HG03571 (cell line): ENCODE data around the gene FRG2C.
A peak's percentile ranks its signal among the peaks of the same experiment; 100 is the strongest.
"Not testable (repeated sequence)": the region's sequence is repeated elsewhere in the genome, so short reads cannot be mapped to it uniquely, and the experiment has no call there.

ENCODE experiments used
- ATAC-seq: cut with Tn5 transposase; IDR thresholded peaks from one replicate; pipeline ENCODE4 v1.9.1; 2021; ENCODE audit not compliant: unreplicated experiment

FRG2C gene

DNA sequence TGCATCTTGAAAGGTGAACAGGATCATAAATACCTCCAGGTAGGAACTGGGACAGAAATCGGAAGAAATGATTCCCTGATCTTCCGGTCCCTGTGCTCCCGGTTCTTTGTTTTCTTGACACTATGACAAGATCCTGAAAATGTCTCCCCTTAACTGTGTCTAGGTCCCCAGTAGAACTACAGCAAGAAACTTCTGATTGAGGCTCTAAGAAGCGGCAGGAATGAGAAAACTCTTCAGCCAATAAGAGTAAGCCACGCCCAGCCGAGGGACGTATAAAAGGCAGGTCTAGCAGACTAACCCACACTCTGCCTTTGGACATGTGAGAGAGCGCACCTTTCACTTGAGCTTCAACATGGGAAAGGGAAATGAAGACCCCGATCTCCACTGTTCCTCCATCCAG, at the start of gene FRG2C:
TSS of gene FRG2C (plus strand) at position 301 of the 400 bp plus-strand sequence. CDS start at position 353, 52 bp downstream.
- not testable (repeated sequence) for ATAC-seq

DNA sequence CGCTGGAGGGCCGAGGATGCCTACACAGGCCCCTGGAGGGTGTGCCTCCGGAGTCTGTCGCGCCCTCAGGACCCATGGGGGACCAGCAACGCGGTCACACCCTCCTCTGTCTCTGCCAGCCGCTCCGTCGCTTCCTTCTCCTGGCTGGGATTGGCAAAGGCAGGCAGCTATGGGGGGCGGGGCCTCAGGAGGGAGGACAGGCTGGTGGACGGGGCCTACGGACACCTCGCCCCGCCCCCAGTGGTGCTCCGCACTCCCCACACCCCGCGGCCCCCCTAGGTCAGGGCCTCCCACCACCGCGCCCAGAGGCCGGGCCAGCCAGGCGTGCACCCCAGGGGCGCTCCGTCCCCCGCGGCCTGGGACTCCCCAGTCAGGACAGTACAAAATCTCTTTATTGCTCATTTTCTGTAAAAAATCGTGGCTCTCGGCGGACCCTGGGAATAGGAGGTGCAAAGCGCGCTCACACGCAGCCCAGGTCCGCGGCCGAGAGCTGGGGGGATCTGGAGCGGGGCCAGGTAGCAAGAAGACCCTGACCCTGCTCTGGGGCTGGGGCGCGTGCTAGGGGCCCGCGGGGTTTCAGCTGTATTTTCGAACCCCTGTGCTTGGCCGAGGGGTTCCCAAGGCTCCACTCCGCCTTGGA, 45.3 kb upstream of the FRG2C start:
- ATAC-seq: not testable (repeated sequence)

- ATAC-seq: not testable (repeated sequence)
Measured at GRCh38 chr3:75619481-75620031, 44.6 kb upstream of the FRG2C start.

DNA sequence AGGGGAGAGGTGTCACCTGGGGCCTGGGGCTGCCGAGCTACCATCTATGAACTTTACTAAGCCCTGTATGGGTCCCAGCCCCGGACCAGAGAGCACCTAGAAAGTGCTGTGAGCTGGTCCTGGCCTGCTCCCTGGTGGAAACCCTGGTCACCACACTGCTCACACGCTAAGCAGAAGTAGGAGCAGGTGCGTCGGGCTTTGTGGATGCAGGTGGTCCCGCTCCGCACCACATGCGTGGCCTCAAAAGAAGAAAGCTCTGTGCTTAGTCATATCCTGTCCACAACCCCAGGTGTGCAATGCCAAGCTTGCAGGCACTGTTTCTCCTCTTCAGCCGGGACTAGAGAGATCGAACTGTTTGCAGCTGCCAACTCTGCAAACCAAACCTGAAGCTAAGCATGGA, 42.4 kb upstream of the FRG2C start:
- ATAC-seq: not testable (repeated sequence)

GRCh38 chr3:75623656-75624055, 40.5 kb upstream of the FRG2C start:
- ATAC-seq: not testable (repeated sequence)

- not testable (repeated sequence) for ATAC-seq
Measured at GRCh38 chr3:75630887-75631535, 33.1 kb upstream of the FRG2C start.

- no peak for ATAC-seq
Measured at GRCh38 chr3:75631541-75631940, 32.6 kb upstream of the FRG2C start.

- ATAC-seq: not testable (repeated sequence)
Measured at GRCh38 chr3:75638947-75639346, 25.2 kb upstream of the FRG2C start.

- ATAC-seq: not testable (repeated sequence)
Measured at GRCh38 chr3:75641107-75641517, 23.0 kb upstream of the FRG2C start.

GRCh38 chr3:75643031-75643800, 20.9 kb upstream of the FRG2C start:
- not testable (repeated sequence) for ATAC-seq

DNA sequence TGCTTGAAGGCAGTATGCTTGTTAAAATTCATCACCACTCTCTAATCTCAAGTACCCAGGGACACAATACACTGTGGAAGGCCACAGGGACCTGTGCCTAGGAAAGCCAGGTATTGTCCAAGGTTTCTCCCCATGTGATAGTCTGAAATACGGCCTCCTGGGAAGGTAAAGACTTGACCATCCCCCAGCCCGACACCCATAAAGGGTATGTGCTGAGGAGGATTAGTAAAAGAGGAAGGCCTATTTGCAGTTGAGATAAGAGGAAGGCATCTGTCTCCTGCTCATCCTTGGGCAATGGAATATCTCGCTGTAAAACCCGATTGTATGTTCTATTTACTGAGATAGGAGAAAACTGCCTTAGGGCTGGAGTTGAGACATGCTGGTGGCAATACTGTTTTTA, 18.6 kb upstream of the FRG2C start:
- ATAC-seq: not testable (repeated sequence)

GRCh38 chr3:75650191-75650590, 13.9 kb upstream of the FRG2C start:
- ATAC-seq: no peak

DNA sequence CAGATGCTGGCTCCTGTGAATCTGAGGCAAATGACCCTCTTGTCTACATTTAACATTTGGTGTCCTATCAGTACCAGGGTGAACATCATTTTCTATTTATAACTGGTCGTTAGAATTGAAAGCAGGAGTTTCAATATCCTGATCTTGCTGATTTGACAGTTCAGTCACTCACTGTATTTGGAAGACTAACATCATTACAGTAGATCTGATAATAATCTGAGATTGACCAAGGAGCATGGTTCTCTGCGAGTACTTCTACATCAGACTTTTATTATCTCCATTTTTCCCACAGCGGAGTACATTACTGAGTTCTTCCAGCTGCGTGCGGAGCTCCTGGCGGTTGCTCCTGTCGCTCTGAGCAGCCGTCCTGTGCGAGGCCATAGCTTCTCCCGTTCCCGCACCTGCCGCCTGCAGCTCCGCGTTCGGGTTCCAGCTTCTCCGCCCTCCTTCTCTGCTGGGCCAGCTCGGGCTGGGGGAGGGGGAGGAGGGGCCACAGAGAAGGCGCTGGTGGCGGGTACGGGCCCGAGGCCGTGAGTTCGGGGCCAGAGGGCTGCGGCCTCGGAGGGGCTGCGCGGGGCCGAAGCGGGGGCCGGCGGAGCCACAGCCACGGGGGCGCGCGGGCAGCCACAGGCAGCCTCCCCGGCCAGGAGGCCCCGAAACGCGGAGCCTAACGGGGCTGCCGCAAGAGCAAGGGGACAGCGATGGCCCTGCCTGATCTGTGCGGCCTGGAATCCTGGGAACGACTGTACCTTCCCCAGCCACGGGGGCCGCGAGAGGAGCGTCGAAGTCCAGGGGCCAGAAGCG, 8.8 kb upstream of the FRG2C start:
- ATAC-seq: not testable (repeated sequence)

DNA sequence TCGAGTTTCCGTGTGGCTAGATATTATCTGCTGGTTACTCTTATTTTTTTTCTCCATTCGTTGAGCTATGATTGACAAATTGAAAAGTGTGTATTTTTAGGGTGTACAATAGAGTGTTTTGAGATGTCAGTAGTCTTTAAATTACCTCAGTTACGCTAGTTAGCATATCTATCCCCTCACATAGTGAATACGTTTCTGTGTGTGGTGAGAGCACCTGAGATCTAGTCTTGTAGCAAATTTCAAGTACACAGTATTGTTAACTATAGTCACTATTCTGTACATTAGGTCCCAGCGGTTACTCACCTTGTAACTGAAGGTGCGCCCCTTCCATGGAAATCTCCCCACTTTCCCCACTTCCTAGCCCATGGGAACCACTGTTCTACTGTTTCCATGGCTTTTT, 8.2 kb upstream of the FRG2C start:
- ATAC-seq: not testable (repeated sequence)

DNA sequence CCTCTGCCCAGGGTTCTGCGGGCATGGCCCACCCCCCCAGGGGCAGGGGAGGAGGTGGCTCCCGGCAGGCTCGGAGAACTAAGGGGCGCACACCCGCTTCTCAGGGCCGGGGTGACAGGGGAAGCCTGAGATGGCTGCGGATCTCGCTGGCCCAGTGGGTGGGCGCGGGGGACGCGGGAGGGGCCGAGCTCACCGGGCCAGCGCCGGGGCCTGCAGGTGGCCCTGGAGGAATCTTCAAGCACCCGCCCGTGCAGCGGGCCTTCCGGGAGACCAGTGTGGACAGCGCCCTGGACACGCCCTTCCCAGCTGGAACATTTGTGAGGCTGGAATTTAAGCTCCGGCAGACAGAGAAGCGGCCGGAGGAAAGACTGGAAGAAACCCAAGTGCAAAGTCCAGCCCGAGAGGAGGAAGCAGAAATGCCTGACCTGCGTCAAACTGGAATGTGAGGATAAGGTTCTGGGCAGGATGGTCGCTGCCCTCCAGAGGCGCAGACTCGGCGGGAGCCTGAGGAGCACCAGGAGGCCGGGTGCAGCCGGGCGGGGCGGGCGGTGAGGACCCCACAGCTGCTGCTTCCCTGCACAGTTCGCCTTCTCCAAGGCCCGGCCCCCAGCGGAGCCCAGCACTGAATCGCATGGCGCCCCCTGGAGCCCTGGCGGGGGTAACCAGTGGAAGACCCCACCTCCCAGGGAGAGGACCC, 5.6 kb upstream of the FRG2C start:
- not testable (repeated sequence) for ATAC-seq

DNA sequence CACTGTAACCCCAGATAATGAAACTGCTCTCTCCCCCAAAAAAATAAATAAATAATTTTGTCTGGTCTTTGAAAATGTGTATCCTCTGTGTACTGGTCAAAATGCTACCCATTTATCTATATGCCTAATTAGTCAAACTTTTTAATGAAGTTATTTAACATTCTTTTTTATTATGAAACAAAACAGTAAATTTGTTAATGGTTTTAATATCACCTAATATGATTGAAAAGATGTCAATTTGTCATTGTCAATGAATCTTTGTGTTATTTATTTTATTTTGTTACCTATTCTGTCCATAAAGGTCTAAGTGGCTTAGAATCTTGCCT, 5.1 kb upstream of the FRG2C start:
- ATAC-seq: not testable (repeated sequence)

DNA sequence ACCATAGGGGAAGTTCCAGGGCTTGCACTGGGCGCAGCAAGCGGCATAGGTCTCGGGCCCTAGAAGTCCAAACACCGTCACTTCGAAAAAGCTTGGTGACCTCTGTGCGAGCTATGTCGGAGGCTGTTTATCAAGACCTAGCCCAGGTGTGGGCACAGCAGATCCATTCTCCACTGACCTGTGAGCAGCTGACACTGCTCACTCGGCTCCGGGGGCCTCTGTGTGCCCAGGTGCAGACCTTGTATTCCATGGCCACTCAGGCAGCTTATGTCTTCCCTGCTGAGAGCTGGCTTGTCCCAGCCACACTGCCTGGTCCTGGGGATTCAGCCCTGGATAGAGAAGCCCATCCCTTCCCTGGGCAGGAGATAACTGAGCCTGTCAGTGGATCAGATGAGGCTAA, 1.5 kb downstream of the FRG2C start:
- ATAC-seq: not testable (repeated sequence)

- ATAC-seq: not testable (repeated sequence)
Measured at GRCh38 chr3:75667757-75668701, 3.9 kb downstream of the FRG2C start.

DNA sequence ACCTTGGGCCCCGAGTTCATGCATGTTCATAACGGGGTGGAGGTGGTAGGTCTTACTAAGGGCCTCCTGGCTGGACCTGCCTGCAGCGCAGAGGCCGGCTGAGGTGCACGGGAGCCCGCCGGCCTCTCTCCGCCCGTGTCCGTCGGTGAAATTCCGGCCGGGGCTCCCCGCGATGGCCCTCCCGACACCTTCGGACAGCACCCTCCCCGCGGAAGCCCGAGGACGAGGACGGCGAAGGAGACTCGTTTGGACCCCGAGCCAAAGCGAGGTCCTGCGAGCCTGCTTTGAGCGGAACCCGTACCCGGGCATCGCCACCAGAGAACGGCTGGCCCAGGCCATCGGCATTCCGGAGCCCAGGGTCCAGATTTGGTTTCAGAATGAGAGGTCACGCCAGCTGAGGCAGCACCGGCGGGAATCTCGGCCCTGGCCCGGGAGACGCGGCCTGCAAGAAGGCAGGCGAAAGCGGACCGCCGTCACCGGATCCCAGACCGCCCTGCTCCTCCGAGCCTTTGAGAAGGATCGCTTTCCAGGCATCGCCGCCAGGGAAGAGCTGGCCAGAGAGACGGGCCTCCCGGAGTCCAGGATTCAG, 4.7 kb downstream of the FRG2C start:
- ATAC-seq: peak; percentile 57
